Lower leg skin (tissue), 4 donors: Measurements from ENCODE around the gene DENND11. TPM values are rescaled to one million over a fixed set of nuclear protein-coding genes. Genes with fewer than 3 reads are reported as not detected.
A peak's percentile ranks its signal among the peaks of the same experiment; 100 is the strongest.

ENCODE experiments used
- DNase-seq, 2 donors: peaks; one replicate each; pipeline ENCODE4 v3.0.0-alpha.2; 2019; ENCODE audit warnings: low spot score in 2 of 2
- H3K4me3 ChIP-seq: fragments of 200-600 bp; sonication (generic); 2 replicates; pipeline ENCODE4 v1.5.1; 2017; ENCODE audit warnings: mild to moderate bottlenecking, low read depth; ENCODE audit not compliant: poor library complexity, severe bottlenecking
- CTCF ChIP-seq, 3 donors: fragments of 450-650 bp; IDR thresholded peaks; one replicate each; pipeline ENCODE4 v1.5.1; 2016; ENCODE audit warnings: antibody characterized with exemption in 3 of 3, mild to moderate bottlenecking in 3 of 3, moderate library complexity in 2 of 3
- POLR2A ChIP-seq, 2 donors: fragments of 450-650 bp; IDR thresholded peaks; one replicate each; pipeline ENCODE4 v1.6.1; 2016 to 2017; ENCODE audit warnings: antibody characterized with exemption in 2 of 2, mild to moderate bottlenecking in 1 of 2, moderate library complexity in 1 of 2
- WGBS, 2 donors: methylation state at CpG; one replicate each; pipeline ENCODE4 v1.1.5; 2018; 5-methylcytosine and 5-hydroxymethylcytosine counted together
- intact Hi-C: fragments of 100-400 bp; cut with DNase I; formaldehyde crosslinking; loops from one replicate; pipeline ENCODE4 v1.15.0; 2023; ENCODE audit warnings: low total_unique reads
- total RNA-seq, 4 donors: library from RNA; depleted of rRNA; stranded (reverse); fragments of >200 nt; gene quantifications; one replicate each; pipeline ENCODE4 v1.1.0, GENCODE V29; 2016

DENND11 gene
- total RNA-seq, 4 donors from 2014 or later = 11.6 to 15.8 (median 14.6) TPM

- intact Hi-C loops = no loop called here
- H3K4me3 ChIP-seq = peak overlapping the region; percentile 77
- TF ChIP-seq CTCF (IDR thresholded peaks at IDR 0.05) = no peak
- TF ChIP-seq POLR2A (IDR thresholded peaks at IDR 0.05) = no peak
- DNase-seq = no peak
- WGBS, 2 donors = 0 to 2% methylated on average over 6 of the region's 6 CpGs
Observed at GRCh38 chr7:141738592-141739013, 36.6 kb upstream of the DENND11 start.

- 2 to 3% methylated on average over 46 of the region's 46 CpGs for WGBS, 2 donors
- intact Hi-C loops = no loop called here
- peak; percentile 91 to 98 for DNase-seq
- TF ChIP-seq POLR2A (IDR thresholded peaks at IDR 0.05) (no peak), CTCF (IDR thresholded peaks at IDR 0.05) (peak in 1 of 3 donors; percentile 41)
- peak within 1 kb of the TSS; percentile 77 for H3K4me3 ChIP-seq
Observed at GRCh38 chr7:141737836-141738591, 36.0 kb upstream of the DENND11 start, which contains the start of gene SSBP1. TSS of gene SSBP1 (plus strand) at chr7:141738358. CDS start at chr7:141739167, 809 bp downstream.

- no peak for TF ChIP-seq CTCF (IDR thresholded peaks at IDR 0.05)
- TF ChIP-seq POLR2A (IDR thresholded peaks at IDR 0.05) = no peak
- intact Hi-C loops = no loop called here
Observed at GRCh38 chr7:141737118-141737835, 35.3 kb upstream of the DENND11 start.

GRCh38 chr7:141731476-141732149 lies 29.6 kb upstream of the DENND11 start:
- DNase-seq = no peak
- TF ChIP-seq POLR2A (IDR thresholded peaks at IDR 0.05) = no peak
- no peak for TF ChIP-seq CTCF (IDR thresholded peaks at IDR 0.05)
- no peak overlapping the region for H3K4me3 ChIP-seq
- WGBS, 2 donors = 79 to 86% methylated on average over 19 to 24 of the region's 24 CpGs
- intact Hi-C loops = no loop called here

More at GRCh38 chr7:141737118-141737835, 35.3 kb upstream of the DENND11 start:
- H3K4me3 ChIP-seq = peak overlapping the region; percentile 77
- 47 to 65% methylated on average over 11 of the region's 11 CpGs for WGBS, 2 donors
- peak in 1 of 2 donors; percentile 16 for DNase-seq

- DNase-seq = no peak
- WGBS, 2 donors = 80 to 97% methylated on average over 1 of the region's 1 CpG
- no peak for TF ChIP-seq CTCF (IDR thresholded peaks at IDR 0.05)
- TF ChIP-seq POLR2A (IDR thresholded peaks at IDR 0.05) = no peak
- H3K4me3 ChIP-seq = no peak overlapping the region
- intact Hi-C loops = no loop called here
Observed at GRCh38 chr7:141729020-141729419, 27.1 kb upstream of the DENND11 start.
